Right lobe of liver (tissue), 4 donors: ENCODE measurements around the gene DLG2.

Source experiments
- CTCF ChIP-seq, 4 donors: fragments of 200-600 bp in 3 of 4; fragments of 450-650 bp in 1 of 4; IDR thresholded peaks; one replicate each; pipeline versions ENCODE4 v1.5.1 to v1.8.0; 2016 to 2022; ENCODE audit warnings: antibody characterized with exemption in 4 of 4, mild to moderate bottlenecking in 2 of 4
- POLR2A ChIP-seq: fragments of 450-650 bp; IDR thresholded peaks from one replicate; pipeline ENCODE4 v1.6.1; 2017; ENCODE audit warnings: antibody characterized with exemption, mild to moderate bottlenecking
- donor health status: DM: no; HTN: no; CAD: no.
- donor health status: DM: no; HTN: no; CAD: no.
- donor health status: DM: no; HTN: yes; CAD: no.

- TF ChIP-seq CTCF (IDR thresholded peaks at IDR 0.05) (no peak), POLR2A (no peak)
Measured at GRCh38 chr11:85626496-85626895, 648 bp downstream of the DLG2 start.
